Germinal center (tissue), 1 donor: Measurements from ENCODE around the gene MAPK11.

Experiments used
- DNase-seq: peaks from one replicate; pipeline ENCODE4 v3.0.0; 2012; ENCODE audit warnings: mixed read lengths, low spot score

Gene MAPK11

DNA sequence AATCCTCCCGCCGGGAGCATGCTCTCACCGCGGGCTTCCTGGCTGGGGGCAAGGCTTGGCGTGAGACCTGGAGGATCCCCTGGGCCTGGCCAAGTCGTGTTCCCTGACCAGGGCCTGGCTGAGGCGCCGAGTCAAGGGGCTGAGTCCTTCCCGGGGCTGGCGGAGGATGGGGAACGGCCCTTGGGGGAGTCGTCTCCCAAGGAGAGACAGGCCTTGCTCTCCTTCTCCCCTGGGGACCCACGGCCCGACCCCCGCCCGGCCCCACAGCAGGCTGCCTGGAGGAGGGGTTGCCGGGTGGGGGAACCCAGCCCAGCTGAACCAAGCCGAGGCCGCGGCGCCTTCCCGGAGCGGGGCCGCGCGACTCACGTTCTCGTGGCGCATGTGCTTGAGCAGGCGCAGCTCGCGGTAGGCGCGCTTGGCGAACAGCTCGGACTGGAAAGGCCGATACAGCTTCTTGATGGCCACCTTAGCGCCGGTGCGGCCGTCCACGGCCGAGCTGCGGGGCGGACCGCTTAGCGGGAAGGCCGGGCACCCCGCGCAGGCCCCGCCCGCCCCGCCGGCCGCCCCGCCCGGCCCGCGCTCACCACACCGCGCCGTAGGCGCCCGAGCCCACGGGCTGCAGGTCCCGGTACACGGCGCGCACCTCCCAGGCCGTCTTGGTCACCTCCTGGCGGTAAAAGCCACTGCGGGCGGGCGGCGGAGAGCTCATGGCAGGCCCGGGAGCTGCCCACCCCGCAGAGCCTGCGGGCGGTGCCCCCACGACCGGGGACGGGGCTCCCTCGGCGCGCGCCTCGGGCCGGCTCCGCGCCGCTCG lies 9.2 kb downstream of the MAPK11 start:
- DNase-seq, result no peak

DNA sequence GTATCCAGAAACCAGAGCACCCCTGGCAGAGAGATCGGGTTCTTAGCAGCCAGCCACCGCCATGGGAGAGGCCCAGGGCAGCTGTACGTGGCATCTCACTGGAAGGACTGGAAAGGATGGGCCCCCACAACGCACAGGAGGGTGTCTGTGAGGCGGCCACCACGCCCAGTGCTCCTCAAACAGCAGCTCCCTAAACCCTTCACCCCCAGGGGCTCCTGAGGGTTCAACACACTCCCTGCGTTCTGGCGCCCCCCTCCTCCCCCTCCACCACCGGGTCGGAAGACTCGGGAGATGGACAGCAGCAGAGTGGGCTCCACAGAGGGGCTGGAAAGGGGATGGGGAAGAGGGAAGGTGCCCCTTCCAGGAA lies 9.8 kb downstream of the MAPK11 start:
- DNase-seq, result no peak

DNA sequence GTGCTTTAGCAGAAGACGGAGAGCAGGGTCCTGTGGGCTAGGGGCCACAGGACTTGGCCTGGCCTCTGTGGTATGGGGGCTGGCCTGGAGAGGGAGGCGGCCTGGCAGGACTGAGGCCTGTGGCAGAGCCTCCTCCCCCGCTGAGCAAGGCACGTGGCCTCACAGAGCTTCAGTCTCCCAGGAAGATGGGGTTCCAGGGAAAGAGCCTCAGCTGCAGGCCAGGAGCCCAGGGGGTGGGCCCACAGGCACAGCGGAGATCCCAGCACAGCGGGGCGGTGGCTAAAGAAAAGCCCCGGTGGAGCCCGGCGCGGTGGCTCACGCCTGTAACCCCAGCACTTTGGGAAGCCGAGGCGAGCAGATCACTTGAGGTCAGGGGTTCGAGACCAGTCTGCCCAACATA lies 10.9 kb downstream of the MAPK11 start:
- no peak for DNase-seq

DNA sequence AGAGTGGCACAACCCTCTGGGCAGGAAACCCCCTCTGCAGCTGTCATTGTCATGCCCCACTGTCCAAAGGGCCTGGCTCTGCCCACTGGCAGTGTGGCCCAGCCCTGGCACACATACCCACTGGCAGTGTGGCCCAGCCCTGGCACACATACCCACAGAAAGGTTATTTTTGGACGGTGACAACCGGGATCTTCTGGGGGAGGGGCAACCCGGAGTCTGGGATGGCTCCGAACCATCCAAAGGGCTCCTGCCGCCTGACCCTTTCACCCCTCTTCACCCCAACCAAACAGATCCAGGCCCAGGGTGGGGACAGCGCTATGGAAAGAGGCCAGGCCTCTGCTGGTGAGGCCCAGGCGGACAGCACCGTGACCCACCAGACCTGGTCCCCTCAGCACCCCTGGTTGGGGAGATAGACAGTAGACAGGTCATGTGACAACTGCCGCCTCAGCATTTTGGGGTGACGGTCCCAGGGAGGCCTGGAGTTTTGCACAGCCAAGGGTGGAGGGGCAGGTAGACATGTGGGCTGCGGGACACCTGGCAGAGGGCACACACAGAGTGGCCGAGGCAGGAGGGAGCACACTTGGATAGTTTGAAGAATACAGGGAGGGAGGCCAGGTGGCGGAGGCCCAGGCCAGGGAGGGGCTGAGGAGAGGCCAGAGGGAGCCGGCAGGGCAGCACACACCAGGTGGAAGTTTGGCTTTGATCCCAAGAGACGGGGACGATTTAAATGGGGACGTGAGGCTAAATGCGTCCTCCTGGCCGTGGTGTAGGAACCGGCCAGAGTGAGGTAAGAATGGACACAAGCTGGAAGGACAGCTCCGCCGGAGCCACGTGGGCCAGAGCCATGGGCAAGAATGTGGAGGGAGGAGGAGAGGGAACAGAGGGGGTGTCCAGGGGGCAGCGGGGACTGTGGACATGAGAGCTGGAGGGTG lies 11.6 kb downstream of the MAPK11 start:
- no peak for DNase-seq

DNA sequence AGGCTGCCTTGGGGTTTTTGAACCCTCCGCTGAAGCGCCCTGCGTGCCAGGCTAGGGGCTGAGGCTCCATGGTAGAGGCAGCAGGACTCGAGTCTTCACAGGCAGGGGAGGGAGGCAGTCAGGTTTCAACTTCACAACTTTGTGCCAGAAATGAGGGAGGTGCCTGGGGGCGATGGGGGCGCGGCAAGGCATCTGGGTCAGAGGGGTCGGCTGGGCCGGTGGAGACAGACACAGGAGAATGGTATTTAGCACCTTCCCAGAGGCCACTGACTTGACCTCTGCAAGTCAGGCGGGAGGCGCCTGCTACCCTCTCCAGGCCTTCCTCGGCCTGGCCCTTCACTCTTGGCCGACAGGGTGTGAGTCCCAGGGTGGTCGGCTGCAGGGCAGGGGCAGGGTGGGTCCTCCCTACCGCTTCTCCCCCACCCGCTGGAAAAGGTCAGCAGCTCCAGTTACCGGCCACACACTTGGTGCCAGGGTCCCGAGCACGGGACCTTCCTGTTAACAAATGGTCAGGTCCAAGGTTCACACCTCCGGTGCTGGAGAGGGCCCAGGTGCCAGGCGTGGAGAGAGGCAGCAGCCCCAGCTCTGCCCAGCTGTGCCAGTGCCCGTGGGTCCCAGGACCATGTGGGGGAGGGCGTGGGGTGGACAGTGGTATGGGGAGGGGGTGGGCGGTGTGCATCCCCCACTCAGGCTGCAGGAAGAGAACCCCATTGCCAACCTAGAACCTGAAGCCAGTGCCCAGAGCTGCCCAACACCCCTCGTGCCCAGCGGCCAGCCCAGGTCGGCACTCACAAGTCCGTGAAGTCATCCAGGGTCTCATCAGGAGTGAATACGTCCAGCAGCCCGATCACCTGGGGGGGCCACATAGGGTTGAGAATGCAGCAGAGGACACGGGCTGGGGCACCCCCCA lies 12.5 kb downstream of the MAPK11 start:
- DNase-seq, result no peak

DNA sequence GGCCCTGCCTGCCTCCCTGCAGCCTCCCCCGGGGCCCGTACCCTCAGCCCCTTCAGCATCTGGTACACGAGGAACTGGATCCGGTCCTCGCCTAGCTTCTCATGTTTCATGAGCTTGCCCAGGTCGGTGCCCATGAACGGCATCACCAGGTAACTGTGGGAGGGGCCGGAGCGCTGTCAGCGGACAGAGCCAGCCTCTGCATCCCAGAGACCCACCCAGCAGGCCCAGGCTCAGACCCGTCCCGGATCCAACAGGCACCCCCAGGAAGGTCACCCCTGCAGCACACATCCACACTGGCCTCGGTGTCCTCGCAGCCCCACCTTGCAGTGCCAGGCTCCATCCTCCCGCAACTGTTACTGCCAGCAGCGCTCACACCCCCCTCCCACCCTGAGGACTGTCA lies 13.1 kb downstream of the MAPK11 start:
- no peak for DNase-seq

DNA sequence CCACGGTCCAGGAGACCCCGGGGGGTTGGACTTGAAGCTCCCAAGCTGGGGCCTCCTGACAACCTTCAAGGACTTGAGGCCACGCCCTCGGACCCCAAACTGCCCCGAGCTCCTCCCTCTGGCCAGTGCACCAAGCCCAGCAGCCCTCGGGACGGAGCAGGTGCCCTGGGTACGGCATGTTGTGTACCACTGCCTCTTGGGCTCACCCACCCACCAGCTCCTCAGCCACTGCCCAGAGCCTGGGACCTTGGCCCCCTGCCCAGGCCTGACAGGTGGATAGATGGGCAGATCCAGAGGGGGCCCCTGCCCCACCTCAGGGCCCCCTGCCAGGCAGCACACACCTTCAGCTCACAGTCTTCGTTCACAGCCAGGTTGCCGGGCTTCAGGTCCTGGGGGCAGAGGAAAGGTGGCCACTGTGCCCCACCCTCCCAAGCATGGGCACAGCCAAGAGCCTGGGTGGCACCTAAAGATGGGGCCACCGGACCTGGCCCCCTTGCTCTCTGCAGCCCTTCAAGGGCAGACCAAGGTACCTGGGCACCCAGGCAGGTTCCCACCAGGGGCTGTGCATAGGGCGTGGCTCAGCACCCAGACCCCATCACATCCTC lies 13.8 kb downstream of the MAPK11 start:
- DNase-seq, result no peak

DNA sequence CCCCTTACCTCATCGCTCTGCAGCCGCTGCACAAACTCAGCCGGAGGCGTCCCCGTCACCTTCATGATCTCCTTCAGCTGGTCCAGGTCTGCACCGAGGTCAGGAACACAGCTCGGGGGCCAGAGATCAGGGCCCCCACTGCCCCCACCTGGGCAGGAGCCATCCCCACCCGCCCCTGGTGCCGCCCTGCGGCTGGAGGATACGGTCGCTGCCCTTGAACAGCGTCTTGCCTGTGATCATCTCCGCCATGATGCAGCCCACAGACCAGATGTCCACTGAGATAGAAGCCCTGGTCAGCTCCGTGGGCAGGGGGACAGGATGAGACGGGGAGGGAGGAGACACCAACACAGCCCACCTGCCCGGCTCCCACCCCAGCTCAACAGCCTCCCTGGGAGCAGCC lies 14.6 kb downstream of the MAPK11 start:
- no peak for DNase-seq

DNA sequence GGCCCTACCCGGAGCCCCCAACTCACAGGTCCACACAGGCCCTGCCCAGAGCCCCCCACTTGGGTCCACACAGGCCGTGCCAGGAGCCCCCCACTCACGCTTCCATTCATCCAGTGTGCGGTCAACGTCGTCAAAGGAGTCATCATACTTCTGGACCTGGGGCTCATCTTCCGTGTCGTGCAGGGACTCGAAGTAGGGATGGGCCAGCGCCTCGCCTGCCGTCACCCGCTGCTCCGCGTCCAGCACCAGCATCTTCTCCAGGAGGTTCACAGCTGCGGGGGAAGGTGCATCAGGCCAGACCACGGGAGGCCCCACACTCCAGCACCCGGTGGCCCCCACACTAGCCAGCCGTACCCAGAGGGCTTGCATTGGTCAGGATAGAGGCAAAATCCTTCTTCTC lies 15.1 kb downstream of the MAPK11 start:
- no peak for DNase-seq

DNA sequence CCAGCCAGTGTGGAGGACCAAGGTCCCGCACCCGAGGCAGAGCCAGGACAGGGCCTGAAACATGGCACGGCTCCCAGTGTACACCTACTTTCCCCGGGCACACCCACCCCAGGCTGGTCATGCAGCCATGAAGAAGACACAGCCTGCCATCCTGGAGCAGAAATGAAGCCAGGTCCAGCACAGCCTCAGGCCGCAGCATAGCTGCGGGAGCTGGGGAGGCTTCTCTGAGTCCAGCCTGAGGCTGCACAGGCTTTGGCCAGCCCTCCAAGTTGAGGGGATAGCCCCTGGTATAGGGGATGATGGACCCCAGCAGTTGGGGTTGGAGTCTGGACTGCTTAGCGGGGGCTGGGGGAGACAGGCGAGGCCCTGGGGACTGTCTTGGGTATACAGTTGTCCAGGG lies 16.2 kb downstream of the MAPK11 start:
- DNase-seq, result no peak

DNA sequence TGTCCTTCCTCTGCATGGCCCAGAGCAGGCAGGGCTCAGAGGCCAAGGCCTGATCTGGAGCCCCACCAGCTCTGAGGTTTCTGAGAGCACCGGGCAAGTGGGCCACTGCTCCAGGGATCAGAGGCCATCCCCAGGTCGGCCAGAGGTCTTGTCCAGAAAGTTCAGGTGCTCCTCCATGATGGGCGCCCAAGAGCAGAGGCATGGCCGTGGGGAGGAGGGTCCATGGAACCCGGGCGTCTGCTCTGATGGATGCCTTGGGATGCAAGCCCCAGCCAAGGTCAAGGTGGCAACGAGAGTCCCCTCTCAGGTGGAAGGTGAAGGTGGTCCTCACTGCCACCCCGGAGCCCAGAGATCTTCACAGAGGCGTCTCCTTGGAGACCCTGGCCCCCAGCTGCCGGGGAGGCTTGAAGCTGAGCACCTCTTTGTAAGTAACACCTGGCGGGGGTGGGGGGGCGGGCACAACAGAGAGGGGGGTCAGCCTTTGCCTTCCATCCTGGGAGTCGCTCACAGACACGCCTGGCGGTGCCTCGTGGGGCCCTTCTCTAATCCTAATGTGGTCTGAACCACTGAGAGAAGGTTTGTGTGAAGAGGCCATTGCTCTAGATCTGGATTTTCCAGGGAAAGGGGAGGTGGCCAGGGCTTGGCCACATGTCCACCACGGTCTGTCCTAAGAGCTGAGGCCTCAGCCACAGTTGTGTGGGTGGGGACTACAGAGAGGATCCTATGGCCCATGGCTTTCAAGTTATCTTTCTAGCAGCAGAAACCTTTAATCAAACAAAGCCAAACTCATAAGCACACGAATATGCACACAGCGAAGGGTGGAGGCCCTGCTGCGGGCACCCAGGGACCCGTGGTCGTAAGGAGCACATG lies 16.9 kb downstream of the MAPK11 start:
- no peak for DNase-seq

DNA sequence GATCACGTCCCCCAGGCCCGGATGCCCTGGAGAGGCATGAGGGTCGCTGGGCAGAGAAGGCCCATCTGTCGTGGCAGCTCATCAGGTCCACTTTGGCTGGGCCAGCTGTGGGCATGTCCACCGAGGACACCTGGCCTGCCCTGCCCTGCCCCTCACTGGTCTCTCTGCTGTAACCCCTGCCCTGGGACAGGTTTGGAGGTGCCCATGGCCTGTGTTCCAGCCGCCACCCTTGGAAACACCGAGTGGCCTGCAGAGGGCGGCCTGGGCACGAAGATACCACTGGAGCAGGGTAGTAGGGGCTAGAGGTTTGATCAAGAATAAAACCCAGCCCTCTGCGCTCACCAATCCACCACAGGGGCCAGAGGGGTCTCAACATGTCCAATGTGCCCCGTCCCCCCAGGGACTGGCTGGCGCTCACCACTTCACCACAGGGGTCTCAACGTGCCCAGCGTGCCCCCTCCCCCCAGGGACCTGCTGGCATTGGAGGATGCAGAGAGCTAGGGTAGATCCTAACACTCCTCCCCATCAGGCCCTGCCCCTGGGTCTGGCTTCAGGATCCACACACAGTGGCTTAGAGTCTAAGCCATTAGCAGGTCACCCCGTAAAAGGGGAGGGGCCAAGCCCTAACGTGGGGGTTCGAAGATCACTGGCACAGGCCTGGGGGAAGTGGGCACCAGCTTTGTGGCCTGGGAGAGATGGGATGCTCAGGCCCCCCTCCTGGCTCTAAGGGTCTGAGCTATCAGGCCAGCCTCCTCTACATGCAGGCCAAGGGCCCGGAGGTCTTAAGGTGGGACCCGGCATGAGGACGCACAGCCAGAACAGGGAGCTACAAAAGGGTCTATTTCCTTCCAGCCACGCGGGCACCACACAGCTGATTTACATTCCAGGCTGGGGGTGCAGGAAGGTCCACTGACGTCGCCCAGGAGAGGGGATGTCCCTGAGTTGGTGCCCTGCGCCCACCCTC lies 17.8 kb downstream of the MAPK11 start:
- peak; percentile 75 for DNase-seq

DNA sequence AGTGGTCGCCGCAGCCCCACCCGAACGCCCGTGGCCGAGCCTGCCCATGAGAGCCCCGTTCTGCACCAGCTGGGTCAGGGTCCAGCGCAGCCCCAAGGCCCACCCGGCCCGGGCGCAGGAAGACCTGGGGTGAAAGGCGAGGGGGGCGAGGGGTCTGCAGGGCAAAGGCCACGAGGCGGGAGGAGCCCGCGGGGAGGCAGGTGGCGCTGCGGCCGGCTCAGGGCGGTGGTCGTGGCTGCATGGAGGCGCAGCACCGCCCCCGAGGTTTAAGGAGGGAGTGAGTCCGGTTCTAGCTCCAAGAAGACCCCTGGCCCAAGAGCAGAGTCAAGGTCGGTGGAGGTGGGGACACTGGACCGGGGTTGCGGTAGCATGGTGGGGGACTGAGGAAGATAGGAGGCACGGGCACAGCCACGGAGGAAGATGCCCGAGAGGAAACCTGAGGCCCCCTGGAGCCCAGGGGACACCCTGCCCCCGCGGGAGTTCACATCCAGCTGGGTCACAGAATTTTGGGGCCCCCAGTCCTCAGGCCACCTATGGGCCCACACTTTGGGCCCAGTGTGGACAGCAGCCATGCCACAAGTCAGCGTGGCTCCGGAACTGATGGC lies 18.6 kb downstream of the MAPK11 start:
- no peak for DNase-seq

DNA sequence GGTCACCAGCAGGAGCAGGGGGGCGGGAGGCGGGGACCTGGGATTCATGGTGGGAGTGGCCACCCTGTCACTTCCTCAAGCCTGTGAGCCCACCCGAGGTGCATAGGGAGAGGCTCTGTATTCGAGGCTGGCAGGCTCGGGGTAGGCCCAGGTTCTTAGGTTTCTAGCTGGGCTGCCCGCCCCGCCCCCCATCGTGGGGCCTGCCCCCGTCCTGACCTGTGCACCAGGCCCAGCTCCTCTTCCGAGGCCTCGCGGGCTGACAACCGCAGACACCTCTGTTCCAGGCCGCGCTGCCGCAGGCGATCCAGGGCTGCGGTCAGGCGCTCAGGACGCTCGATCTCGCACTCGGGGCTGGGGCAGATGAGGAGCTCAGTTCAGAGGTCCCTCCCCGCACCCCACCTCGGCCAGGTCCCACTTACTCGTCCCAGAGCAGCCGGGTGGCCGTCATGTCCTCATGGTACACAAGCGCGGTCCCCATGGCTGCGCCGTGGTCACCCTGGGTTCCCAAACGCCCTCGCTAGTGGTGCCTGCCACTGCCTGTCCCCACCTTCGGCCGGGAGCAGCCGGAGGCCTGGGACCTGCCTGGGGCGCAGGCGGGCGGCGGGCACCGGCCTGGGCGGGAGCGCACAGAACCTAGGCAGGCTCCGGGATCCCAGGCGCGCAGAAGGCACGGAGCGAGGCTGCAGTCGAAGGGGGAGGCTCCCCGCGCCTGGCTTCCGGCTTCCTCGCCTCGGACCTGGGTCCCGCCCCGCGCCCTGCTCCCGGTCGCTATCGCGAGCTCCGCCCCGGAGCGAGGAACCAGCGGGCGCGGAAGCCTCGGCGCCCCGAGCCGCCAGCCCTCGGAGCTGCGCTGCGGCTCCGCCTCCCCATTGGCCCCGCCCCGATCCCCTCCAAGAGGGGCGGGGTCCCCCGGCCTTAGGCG lies 19.4 kb downstream of the MAPK11 start, which contains the start of gene HDAC10:
HDAC10 (minus strand) TSS at position 711 of the 922 bp plus-strand sequence; CDS start at position 478, 233 bp downstream.
- DNase-seq, result peak; percentile 88

DNA sequence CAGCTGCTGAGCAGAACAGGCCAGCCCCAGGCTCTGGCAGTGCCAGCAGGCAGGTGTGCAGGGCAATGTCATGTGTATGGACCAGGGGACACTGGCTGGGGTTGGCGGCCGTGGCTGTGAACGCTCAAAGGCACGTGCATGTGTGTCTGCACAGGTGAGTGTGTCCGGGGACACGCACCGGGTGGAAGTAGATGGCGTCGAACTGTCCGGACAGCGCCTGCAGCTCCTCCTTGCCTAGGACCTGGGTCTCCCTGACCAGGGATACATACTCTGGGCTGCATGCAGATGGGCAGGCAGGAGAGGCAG lies 20.0 kb downstream of the MAPK11 start:
- no peak for DNase-seq

DNA sequence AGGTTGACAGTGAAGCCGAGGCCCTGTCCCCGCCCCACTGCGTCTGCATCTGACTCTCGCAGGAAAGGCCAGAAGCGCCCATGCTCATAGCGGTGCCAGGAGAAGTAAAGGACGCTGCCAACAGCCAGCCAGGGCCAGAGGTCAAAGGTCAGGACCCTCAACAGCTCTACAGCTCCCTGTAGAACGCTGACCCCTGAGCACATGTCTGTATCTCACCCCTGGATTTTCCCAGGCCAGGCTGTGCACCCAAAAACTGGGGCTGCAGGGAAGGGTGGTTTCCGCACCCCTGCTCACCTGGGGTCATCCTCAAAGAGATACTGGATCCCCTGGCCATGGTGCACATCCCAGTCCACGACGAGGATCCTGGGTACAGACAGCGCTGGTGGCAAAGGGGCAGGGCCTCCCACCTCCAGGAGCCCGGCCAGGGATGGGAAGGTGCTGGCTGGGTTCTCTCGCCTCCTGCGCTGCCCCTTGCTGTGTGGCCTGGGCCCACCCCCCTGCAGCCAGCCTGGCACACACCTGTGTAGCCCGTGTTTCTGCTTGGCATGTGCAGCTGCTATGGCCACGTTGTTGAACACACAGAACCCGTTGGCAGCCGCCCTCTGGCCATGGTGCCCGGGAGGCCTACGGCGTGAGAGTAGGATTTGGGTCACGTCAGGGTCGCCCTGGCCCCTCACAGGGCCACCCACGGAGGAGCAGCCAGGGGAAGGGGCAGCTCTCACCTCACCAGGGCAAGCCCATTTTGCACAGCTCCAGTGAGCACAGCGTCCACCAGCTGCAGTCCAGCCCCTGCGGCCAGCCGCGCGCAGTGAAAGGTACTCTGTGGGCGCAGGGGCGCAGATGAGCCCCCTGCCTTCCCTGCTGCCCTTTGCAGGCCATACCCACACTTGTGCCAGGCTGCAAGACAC lies 20.6 kb downstream of the MAPK11 start:
- no peak for DNase-seq
